WTC11 (cell line): Measurements from ENCODE around the gene NLGN1. TPM values are rescaled to one million over a fixed set of nuclear protein-coding genes. Genes with fewer than 3 reads are reported as not detected.

Experiments
- ATAC-seq: fragments of 200-7000 bp; cut with Tn5 transposase; 2 replicates; pipeline ENCODE4 v1.10.0; 2021; ENCODE audit warnings: mild to moderate bottlenecking, moderate library complexity
- CTCF ChIA-PET: fragments of 300-600 bp; sonication (Branson Sonifier 250); formaldehyde crosslinking; loops from one replicate; lab custom pipeline; 2021; ENCODE audit warnings: antibody characterized with exemption; lab: Charles Lee
- POLR2A ChIA-PET: fragments of 350-600 bp; sonication (Branson Sonifier 250); formaldehyde crosslinking; loops from one replicate; lab custom pipeline; 2021; ENCODE audit warnings: antibody characterized with exemption; lab: Charles Lee
- DNase-seq: peaks from one replicate; pipeline ENCODE4 v3.0.0; 2021; ENCODE audit warnings: low spot score
- H3K27ac Mint-ChIP-seq: 2 replicates; pipeline ENCODE4 v1.8.0; 2021; ENCODE audit warnings: mixed read lengths
- H3K27me3 Mint-ChIP-seq: 2 replicates; pipeline ENCODE4 v1.8.0; 2021; ENCODE audit warnings: low read depth, mild to moderate bottlenecking, moderate library complexity, mixed read lengths
- H3K36me3 Mint-ChIP-seq: 2 replicates; pipeline ENCODE4 v1.8.0; 2021; ENCODE audit warnings: mixed read lengths
- H3K4me1 Mint-ChIP-seq: 2 replicates; pipeline ENCODE4 v1.8.0; 2022; ENCODE audit warnings: mixed read lengths
- H3K4me3 Mint-ChIP-seq: 2 replicates; pipeline ENCODE4 v1.8.0; 2021; ENCODE audit warnings: mild to moderate bottlenecking, moderate library complexity, mixed read lengths
- H3K9me3 Mint-ChIP-seq: 2 replicates; pipeline ENCODE4 v1.8.0; 2021; ENCODE audit warnings: mixed read lengths
- ATF3 ChIP-seq: sonication (generic); formaldehyde crosslinking; conservative IDR thresholded peaks from 2 replicates; pipeline ENCODE4 v1.8.1; 2022; ENCODE audit warnings: mild to moderate bottlenecking, missing genetic modification reagents
- CDX4 ChIP-seq: fragments of 250-450 bp; sonication (Bioruptor Pico); IDR thresholded peaks from 2 replicates; pipeline ENCODE4 v1.9.0; 2021; ENCODE audit warnings: moderate library complexity, mild to moderate bottlenecking, inconsistent platforms, borderline replicate concordance
- CTCF ChIP-seq: fragments of 200-600 bp; IDR thresholded peaks from 2 replicates; pipeline ENCODE4 v1.8.0; 2022; ENCODE audit warnings: antibody characterized with exemption
- E2F4 ChIP-seq: sonication (generic); formaldehyde crosslinking; IDR thresholded peaks from 2 replicates; pipeline ENCODE4 v1.8.1; 2022; ENCODE audit warnings: low read depth, mild to moderate bottlenecking, moderate library complexity, missing genetic modification reagents, borderline replicate concordance
- ERG ChIP-seq: fragments of 250-450 bp; sonication (Bioruptor Pico); IDR thresholded peaks from 2 replicates; pipeline ENCODE4 v1.8.0; 2021; ENCODE audit warnings: mild to moderate bottlenecking
- HMGA2 ChIP-seq: fragments of 250-450 bp; sonication (Bioruptor Pico); IDR thresholded peaks from 2 replicates; pipeline ENCODE4 v1.4.0; 2021; ENCODE audit warnings: mild to moderate bottlenecking, moderate library complexity
- IRF2 ChIP-seq: sonication (generic); formaldehyde crosslinking; IDR thresholded peaks from 2 replicates; pipeline ENCODE4 v1.8.0; 2022; ENCODE audit warnings: low read depth, missing genetic modification reagents, borderline replicate concordance
- MLX ChIP-seq: sonication (generic); formaldehyde crosslinking; IDR thresholded peaks from 2 replicates; pipeline ENCODE4 v1.8.1; 2023; ENCODE audit warnings: mild to moderate bottlenecking, missing genetic modification reagents, moderate library complexity
- NFATC4 ChIP-seq: fragments of 250-450 bp; sonication (Bioruptor Pico); IDR thresholded peaks from 2 replicates; pipeline ENCODE4 v1.9.0; 2021; ENCODE audit warnings: mild to moderate bottlenecking
- NR2C2 ChIP-seq: sonication (generic); formaldehyde crosslinking; IDR thresholded peaks from 2 replicates; pipeline ENCODE4 v1.8.0; 2022; ENCODE audit warnings: mild to moderate bottlenecking, missing genetic modification reagents
- OVOL2 ChIP-seq: fragments of 250-450 bp; sonication (Bioruptor Pico); IDR thresholded peaks from 2 replicates; pipeline ENCODE4 v1.9.0; 2021; ENCODE audit warnings: mild to moderate bottlenecking, borderline replicate concordance
- PREB ChIP-seq: sonication (generic); formaldehyde crosslinking; IDR thresholded peaks from 2 replicates; pipeline ENCODE4 v1.8.1; 2022; ENCODE audit warnings: mild to moderate bottlenecking, missing genetic modification reagents, moderate library complexity, borderline replicate concordance
- PRRX2 ChIP-seq: fragments of 250-450 bp; sonication (Bioruptor Pico); IDR thresholded peaks from 2 replicates; pipeline ENCODE4 v1.8.0; 2021; ENCODE audit warnings: mild to moderate bottlenecking
- ZBTB43 ChIP-seq: sonication (generic); formaldehyde crosslinking; IDR thresholded peaks from 2 replicates; pipeline ENCODE4 v1.8.1; 2023; ENCODE audit warnings: mild to moderate bottlenecking, missing genetic modification reagents
- ZNF138 ChIP-seq: sonication (generic); formaldehyde crosslinking; conservative IDR thresholded peaks from 2 replicates; pipeline ENCODE4 v1.8.1; 2022; ENCODE audit warnings: mild to moderate bottlenecking, moderate library complexity, missing genetic modification reagents
- ZNF671 ChIP-seq: fragments of 250-450 bp; sonication (Bioruptor Pico); IDR thresholded peaks from 2 replicates; pipeline ENCODE4 v1.8.0; 2021; ENCODE audit warnings: mild to moderate bottlenecking
- ZSCAN18 ChIP-seq: fragments of 250-450 bp; sonication (Bioruptor Pico); IDR thresholded peaks from 2 replicates; pipeline ENCODE4 v2.1.2; 2022; ENCODE audit warnings: mild to moderate bottlenecking, moderate library complexity
- total RNA-seq: library from RNA; stranded (reverse); gene quantifications from 3 replicates; pipeline ENCODE4 v1.2.3, GENCODE V29; 2021

NLGN1 gene
- total RNA-seq, 1 experiment from 2014 or later, result 12.4 TPM

- no peaks in the 10 kb centered on the region for H3K36me3 Mint-ChIP-seq
- peaks cover 1% of the 10 kb centered on the region for H3K9me3 Mint-ChIP-seq
- H3K4me3 Mint-ChIP-seq, result no peak overlapping the region
- TF ChIP-seq E2F4 (CRISPR knock-in tag) (no peak), ZSCAN18 (CRISPR knock-in tag) (no peak), PREB (no peak), ZNF671 (no peak), ERG (CRISPR knock-in tag) (no peak), MLX (CRISPR knock-in tag) (no peak), ATF3 (CRISPR knock-in tag) (no peak)
- CTCF ChIA-PET, result interaction anchor here (1.1 kb wide), 1 partner anchor 11 kb away, joined by 3 read pairs; no protein-coding TSS in a partner anchor
- H3K27me3 Mint-ChIP-seq, result no peaks in the 10 kb centered on the region
- no peak overlapping the region for H3K27ac Mint-ChIP-seq
- POLR2A ChIA-PET, result no interaction called here
- DNase-seq (no peak), ATAC-seq (no peak)
- peaks cover 24% of the 10 kb centered on the region for H3K4me1 Mint-ChIP-seq
These were observed 490.3 kb downstream of the NLGN1 start for GRCh38 chr3:173887888-173888287.

GRCh38 chr3:173889596-173889995 lies 492.1 kb downstream of the NLGN1 start:
- Mint-ChIP-seq H3K27ac (peak overlapping the region; percentile 18; the same call in 1 of the 2 replicates), H3K4me1 (peaks cover 24% of the 10 kb centered on the region), H3K4me3 (no peak overlapping the region), H3K9me3 (no peaks in the 10 kb centered on the region), H3K27me3 (no peaks in the 10 kb centered on the region), H3K36me3 (no peaks in the 10 kb centered on the region)
- ChIA-PET CTCF (interaction anchor here (1.2 kb wide), 1 partner anchor 13 kb away, joined by 3 read pairs; no protein-coding TSS in a partner anchor), POLR2A (no interaction called here)
- no peak for DNase-seq
- TF ChIP-seq NFATC4 (CRISPR knock-in tag) (no peak), CDX4 (no peak), ZBTB43 (CRISPR knock-in tag) (no peak), ATF3 (CRISPR knock-in tag) (no peak), OVOL2 (CRISPR knock-in tag) (no peak), PRRX2 (no peak), HMGA2 (CRISPR knock-in tag) (no peak), IRF2 (CRISPR knock-in tag) (no peak), NR2C2 (CRISPR knock-in tag) (no peak), ZNF138 (CRISPR knock-in tag) (no peak), CTCF (no peak)
- ATAC-seq, result no peak
